NT2/D1 (cell line): ENCODE results near the gene ADAMTS2.

Experiments
- SUZ12 ChIP-seq: IDR thresholded peaks from 2 replicates; pipeline ENCODE4 v1.6.1; 2011; ENCODE audit not compliant: insufficient read length, insufficient read depth; ENCODE audit errors: extremely low read depth
- YY1 ChIP-seq: IDR thresholded peaks from 2 replicates; pipeline ENCODE4 v1.6.1; 2011; ENCODE audit not compliant: insufficient read length, insufficient read depth
- ZNF274 ChIP-seq: IDR thresholded peaks from 2 replicates; pipeline ENCODE4 v1.6.1; 2011; ENCODE audit warnings: mild to moderate bottlenecking, low read depth, low read length

- no peak for TF ChIP-seq YY1
- TF ChIP-seq ZNF274: no peak
- TF ChIP-seq SUZ12: no peak
Observed at GRCh38 chr5:179195561-179196404, 149.5 kb downstream of the ADAMTS2 start.
